ENCODE measurements around the gene PM20D2.

PM20D2 gene

DNA sequence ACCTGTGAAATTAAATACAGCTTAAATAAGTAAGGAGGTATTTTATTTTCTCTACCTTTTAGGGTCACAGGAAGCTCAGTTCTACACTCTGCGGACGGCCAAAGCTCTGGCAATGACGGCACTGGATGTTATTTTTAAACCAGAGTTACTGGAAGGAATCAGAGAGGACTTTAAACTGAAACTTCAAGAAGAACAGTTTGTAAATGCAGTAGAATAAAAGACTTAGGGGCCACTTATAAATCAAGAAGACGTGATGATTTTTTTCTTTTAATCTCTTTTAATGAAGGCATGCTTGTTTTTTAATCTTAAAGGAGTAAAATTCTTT, 16.2 kb downstream of the PM20D2 start:
- H3K27me3 ChIP-seq (ENCODE audit: control insufficient read depth, low read length): no peaks in the 10 kb centered on the region
- H3K36me3 ChIP-seq (ENCODE audit: control insufficient read depth, low read length): peaks cover 77% of the 10 kb centered on the region
- no peaks in the 10 kb centered on the region for H3K79me2 ChIP-seq (ENCODE audit: control insufficient read depth, low read length)
- 0 out of 2 replicates have a peak, but pooled peaks cover 3% of the 10 kb centered on the region for H4K20me1 ChIP-seq (ENCODE audit: control insufficient read depth, insufficient read depth, low read depth, low read length)
- H3K9me2 ChIP-seq (replicated peaks; ENCODE audit: control insufficient read depth, low read length): no peaks in the 10 kb centered on the region
- H3F3A ChIP-seq (ENCODE audit: control insufficient read depth, insufficient read depth): peaks cover 6% of the 10 kb centered on the region; the same call in 1 of the 2 replicates
- no peaks in the 10 kb centered on the region for H3K9me3 ChIP-seq (ENCODE audit: control insufficient read depth, insufficient read depth, low read length)
- no peak for TF ChIP-seq CTCF (IDR thresholded peaks at IDR 0.05; ENCODE audit: low read depth, low read length, poor library complexity, severe bottlenecking)
- no peak for TF ChIP-seq EZH2phosphoT487 (IDR thresholded peaks at IDR 0.05; ENCODE audit: borderline replicate concordance, low read length)
- no peak overlapping the region for H3K4me2 ChIP-seq (ENCODE audit: low read length)
- H3K4me3 ChIP-seq (ENCODE audit: low read length): no peak overlapping the region
- no peak overlapping the region for H3K27ac ChIP-seq (ENCODE audit: low read depth, low read length)
- no peaks in the 10 kb centered on the region for H3K4me1 ChIP-seq (ENCODE audit: control insufficient read depth, low read length)

DNA sequence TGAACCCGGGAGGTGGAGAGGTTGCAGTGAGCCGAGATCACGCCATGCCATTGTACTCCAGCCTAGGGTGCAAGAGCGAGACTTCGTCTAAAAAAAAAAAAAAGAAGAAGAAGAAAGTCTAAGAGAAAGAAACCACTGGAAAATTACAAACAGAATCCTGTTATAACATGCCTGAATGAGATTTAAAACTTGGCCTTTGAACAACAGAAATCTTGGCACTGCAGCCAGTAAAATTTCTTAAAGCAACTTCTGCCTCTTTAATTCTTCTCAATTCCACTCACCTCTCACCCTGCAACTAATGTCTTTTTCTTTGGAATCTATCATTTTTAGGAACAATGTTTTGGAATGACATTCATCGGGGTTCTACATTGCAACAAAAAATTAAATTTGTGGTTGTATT, 26.3 kb downstream of the PM20D2 start:
- H3K36me3 ChIP-seq (ENCODE audit: control insufficient read depth, low read length): no peaks in the 10 kb centered on the region
- no peaks in the 10 kb centered on the region for H3K9me3 ChIP-seq (ENCODE audit: control insufficient read depth, insufficient read depth, low read length)
- H3K27ac ChIP-seq (ENCODE audit: low read depth, low read length): no peak overlapping the region
- no peaks in the 10 kb centered on the region for H3K9me2 ChIP-seq (replicated peaks; ENCODE audit: control insufficient read depth, low read length)
- H3K4me2 ChIP-seq (ENCODE audit: low read length): no peak overlapping the region
- H3K4me3 ChIP-seq (ENCODE audit: low read length): no peak overlapping the region
- H3F3A ChIP-seq (ENCODE audit: control insufficient read depth, insufficient read depth): no peaks in the 10 kb centered on the region
- no peaks in the 10 kb centered on the region for H3K79me2 ChIP-seq (ENCODE audit: control insufficient read depth, low read length)
- H3K4me1 ChIP-seq (ENCODE audit: control insufficient read depth, low read length): no peaks in the 10 kb centered on the region
- no peak for TF ChIP-seq CTCF (IDR thresholded peaks at IDR 0.05; ENCODE audit: low read depth, low read length, poor library complexity, severe bottlenecking)
- no peak for TF ChIP-seq EZH2phosphoT487 (IDR thresholded peaks at IDR 0.05; ENCODE audit: borderline replicate concordance, low read length)
- H4K20me1 ChIP-seq (ENCODE audit: control insufficient read depth, insufficient read depth, low read depth, low read length): no peaks in the 10 kb centered on the region
- no peaks in the 10 kb centered on the region for H3K27me3 ChIP-seq (ENCODE audit: control insufficient read depth, low read length)

DNA sequence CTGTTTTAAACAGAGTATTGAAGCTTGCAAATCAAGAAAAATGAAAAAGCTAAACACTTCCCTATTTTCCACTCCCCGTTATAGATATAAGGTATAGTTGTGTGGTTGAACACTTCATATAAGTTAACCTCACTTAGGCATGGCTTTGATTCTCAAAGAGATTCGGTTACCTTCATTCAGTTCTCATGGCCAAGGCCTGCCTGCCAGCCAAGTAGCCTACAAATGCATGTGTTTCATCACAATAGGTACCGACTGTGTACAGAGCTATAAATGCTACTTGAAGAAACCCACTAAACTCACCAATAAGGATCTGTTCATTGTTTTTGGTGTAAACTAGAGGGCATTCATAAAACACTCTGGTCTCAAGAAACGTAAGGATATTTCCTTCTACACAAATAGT, 27.8 kb downstream of the PM20D2 start:
- Histone ChIP-seq H3K9me3 (ENCODE audit: control insufficient read depth, insufficient read depth, low read length) (no peaks in the 10 kb centered on the region), H3K27me3 (ENCODE audit: control insufficient read depth, low read length) (no peaks in the 10 kb centered on the region), H3K4me2 (ENCODE audit: low read length) (no peak overlapping the region), H3F3A (ENCODE audit: control insufficient read depth, insufficient read depth) (no peaks in the 10 kb centered on the region), H3K36me3 (ENCODE audit: control insufficient read depth, low read length) (no peaks in the 10 kb centered on the region), H3K9me2 (replicated peaks; ENCODE audit: control insufficient read depth, low read length) (no peaks in the 10 kb centered on the region), H4K20me1 (ENCODE audit: control insufficient read depth, insufficient read depth, low read depth, low read length) (no peaks in the 10 kb centered on the region), H3K4me3 (ENCODE audit: low read length) (no peak overlapping the region), H3K27ac (ENCODE audit: low read depth, low read length) (no peak overlapping the region), H3K4me1 (ENCODE audit: control insufficient read depth, low read length) (no peaks in the 10 kb centered on the region), H3K79me2 (ENCODE audit: control insufficient read depth, low read length) (no peaks in the 10 kb centered on the region)
- no peak for TF ChIP-seq CTCF (IDR thresholded peaks at IDR 0.05; ENCODE audit: low read depth, low read length, poor library complexity, severe bottlenecking)
- TF ChIP-seq EZH2phosphoT487 (IDR thresholded peaks at IDR 0.05; ENCODE audit: borderline replicate concordance, low read length): no peak

DNA sequence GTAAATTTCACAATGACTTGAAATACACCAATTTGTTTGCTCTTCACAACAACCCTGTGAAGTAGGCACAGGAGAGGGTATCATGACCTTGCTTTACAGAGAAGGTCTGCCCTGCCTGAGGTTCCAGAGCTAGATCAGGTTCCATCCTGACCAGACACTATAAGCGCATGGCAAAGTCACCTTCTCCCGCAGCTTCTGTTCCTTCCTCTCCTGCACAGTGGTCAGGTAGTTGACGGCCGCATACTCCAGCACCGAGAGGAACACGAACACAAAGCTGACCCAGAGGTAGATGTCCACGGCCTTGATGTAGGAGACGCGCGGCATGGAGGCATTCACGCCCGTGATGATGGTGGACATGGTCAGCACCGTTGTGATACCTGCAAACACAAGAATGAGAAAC, 34.3 kb downstream of the PM20D2 start:
- peaks cover under 1% of the 10 kb centered on the region; the same call in 1 of the 2 replicates for H3K27me3 ChIP-seq (ENCODE audit: control insufficient read depth, low read length)
- H3K36me3 ChIP-seq (ENCODE audit: control insufficient read depth, low read length): no peaks in the 10 kb centered on the region
- no peak for TF ChIP-seq EZH2phosphoT487 (IDR thresholded peaks at IDR 0.05; ENCODE audit: borderline replicate concordance, low read length)
- TF ChIP-seq CTCF (IDR thresholded peaks at IDR 0.05; ENCODE audit: low read depth, low read length, poor library complexity, severe bottlenecking): no peak
- no peak overlapping the region for H3K27ac ChIP-seq (ENCODE audit: low read depth, low read length)
- H3K4me2 ChIP-seq (ENCODE audit: low read length): no peak overlapping the region
- no peaks in the 10 kb centered on the region for H3F3A ChIP-seq (ENCODE audit: control insufficient read depth, insufficient read depth)
- H3K79me2 ChIP-seq (ENCODE audit: control insufficient read depth, low read length): no peaks in the 10 kb centered on the region
- no peak overlapping the region for H3K4me3 ChIP-seq (ENCODE audit: low read length)
- H3K4me1 ChIP-seq (ENCODE audit: control insufficient read depth, low read length): no peaks in the 10 kb centered on the region
- H4K20me1 ChIP-seq (ENCODE audit: control insufficient read depth, insufficient read depth, low read depth, low read length): no peaks in the 10 kb centered on the region
- no peaks in the 10 kb centered on the region for H3K9me3 ChIP-seq (ENCODE audit: control insufficient read depth, insufficient read depth, low read length)
- H3K9me2 ChIP-seq (replicated peaks; ENCODE audit: control insufficient read depth, low read length): no peaks in the 10 kb centered on the region

Data from DOHH2 (cell line).